Raji (cell line): ENCODE data around the gene CNPY1.

Experiments
- POLR2A ChIP-seq: IDR thresholded peaks from 2 replicates; pipeline ENCODE4 v1.6.1; 2011; ENCODE audit warnings: low read depth, low read length, control low read depth; ENCODE audit not compliant: insufficient read depth

CNPY1 gene

GRCh38 chr7:155467846-155468784, 78.2 kb downstream of the CNPY1 start:
- TF ChIP-seq POLR2A, result no peak

- no peak for TF ChIP-seq POLR2A
These were observed 79.3 kb downstream of the CNPY1 start for GRCh38 chr7:155466814-155467733.

GRCh38 chr7:155466142-155466813, 80.1 kb downstream of the CNPY1 start:
- TF ChIP-seq POLR2A, result no peak

DNA sequence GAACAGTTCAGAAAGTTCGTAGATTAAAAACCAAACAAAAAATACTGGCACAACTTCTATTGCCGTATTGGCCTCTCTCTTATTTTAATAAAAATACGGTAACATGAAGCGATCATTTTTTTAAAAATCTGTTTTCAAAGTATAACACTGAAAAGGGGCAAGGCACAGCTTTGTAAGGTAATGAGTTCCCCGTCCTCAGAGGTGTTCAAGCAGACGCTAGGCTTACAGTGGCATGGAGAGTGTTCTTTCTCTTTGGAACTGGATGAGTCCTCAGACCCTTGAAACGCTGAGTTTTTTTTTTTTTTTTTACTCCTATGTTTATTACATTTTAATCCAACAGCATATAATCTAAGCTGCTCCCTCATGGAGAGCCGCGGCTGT, 80.6 kb downstream of the CNPY1 start:
- TF ChIP-seq POLR2A, result no peak

DNA sequence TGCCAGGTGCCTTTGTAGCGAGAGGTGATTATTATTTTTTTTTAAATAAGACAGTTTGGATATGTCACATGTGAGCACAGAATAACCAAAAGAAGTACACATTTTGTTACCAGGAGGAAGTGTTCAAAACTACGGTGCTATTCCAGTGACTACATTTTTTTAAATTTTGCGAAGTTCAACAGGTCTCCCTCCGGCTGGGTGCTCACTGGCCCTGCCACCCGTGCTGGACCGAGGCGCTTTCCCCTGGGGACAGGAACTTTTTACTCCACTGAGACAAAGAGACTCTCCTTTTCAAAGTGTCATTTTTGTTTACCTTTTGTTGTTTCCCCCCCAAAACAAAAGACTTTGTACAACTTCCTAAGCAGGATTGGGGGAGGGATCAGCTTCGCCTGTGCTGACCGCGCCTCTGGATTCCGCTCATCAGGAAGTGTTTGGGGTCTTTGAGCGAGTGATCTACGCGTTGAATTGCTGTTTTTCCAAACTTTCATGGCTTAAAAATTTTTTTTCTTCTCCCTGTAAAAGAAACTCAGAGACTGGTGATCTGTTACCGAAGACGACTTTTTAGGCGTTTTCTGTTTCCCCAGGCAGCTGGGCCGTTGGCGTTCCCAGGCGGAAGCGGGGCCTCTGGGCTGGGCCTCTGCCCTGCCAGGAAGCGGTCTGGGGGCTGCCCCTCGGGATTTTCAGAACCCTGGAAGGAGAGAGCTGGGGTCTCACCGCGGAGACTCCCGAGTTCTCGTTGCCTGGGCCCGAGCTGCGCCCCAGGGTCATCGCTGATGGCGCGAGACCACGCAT, 81.2 kb downstream of the CNPY1 start:
- TF ChIP-seq POLR2A, result no peak

DNA sequence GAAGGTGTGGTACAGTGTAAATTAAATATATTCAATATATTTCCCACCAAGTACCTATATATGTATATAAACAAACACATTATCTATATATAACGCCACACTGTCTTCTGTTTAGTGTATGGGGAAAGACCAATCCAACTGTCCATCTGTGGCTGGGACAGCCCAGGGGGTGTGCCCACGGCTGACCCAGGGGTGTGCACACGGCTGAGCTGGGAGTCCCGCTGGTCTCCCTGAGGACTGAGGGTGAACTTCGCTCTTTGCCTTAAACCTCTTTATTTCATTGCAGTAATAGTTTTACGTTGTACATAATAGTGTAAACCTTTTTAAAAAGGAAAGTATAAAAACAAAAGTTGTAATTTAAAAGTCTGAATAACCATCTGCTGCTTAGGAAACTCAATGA, 82.2 kb downstream of the CNPY1 start:
- no peak for TF ChIP-seq POLR2A

DNA sequence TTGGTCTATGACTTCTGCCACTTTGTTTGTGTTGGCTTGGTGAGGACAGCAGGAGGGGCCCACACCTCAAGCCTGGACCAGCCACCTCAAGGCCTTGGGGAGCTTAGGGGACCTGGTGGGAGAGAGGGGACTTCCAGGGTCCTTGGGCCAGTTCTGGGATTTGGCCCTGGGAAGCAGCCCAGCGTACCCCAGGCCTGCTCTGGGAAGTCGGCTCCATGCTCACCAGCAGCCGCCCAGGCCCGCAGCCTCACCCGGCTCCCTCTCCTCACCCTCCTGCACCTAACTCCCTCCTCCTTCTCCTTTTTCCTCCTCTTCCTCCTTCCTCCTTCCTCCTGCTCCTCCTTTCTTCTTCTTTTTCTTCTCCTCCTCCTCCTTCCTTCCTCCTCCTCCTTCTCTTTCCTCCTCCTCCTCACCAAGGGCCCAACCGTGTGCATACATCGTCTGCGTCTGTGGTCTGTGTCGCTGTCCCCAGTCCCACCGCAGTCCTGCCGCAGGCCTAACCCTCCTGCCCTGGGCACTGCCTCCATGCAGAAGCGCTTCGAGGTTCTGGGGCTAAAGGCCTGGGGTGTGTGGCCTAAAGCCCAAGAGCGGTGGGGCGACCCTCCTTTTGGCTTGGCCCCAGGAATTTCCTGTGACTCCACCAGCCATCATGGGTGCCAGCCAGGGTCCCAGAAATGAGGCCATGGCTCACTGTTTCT, 83.1 kb downstream of the CNPY1 start:
- TF ChIP-seq POLR2A, result no peak

DNA sequence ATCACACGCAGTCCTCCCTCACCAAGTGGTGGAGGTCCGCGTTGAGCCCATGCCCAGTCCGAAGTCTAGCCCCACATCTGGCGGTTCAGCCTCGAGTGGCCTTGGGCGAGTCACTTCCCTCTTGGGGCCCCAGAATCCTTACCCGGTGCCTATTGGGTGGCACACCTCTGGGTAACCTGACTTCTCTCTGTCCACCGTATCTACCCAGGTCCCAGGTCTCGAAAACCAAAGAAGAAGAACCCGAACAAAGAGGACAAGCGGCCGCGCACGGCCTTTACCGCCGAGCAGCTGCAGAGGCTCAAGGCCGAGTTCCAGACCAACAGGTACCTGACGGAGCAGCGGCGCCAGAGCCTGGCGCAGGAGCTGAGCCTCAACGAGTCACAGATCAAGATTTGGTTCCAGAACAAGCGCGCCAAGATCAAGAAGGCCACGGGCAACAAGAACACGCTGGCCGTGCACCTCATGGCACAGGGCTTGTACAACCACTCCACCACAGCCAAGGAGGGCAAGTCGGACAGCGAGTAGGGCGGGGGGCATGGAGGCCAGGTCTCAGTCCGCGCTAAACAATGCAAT, 84.1 kb downstream of the CNPY1 start:
- no peak for TF ChIP-seq POLR2A

- no peak for TF ChIP-seq POLR2A
These were observed 84.7 kb downstream of the CNPY1 start for GRCh38 chr7:155461631-155462030.

DNA sequence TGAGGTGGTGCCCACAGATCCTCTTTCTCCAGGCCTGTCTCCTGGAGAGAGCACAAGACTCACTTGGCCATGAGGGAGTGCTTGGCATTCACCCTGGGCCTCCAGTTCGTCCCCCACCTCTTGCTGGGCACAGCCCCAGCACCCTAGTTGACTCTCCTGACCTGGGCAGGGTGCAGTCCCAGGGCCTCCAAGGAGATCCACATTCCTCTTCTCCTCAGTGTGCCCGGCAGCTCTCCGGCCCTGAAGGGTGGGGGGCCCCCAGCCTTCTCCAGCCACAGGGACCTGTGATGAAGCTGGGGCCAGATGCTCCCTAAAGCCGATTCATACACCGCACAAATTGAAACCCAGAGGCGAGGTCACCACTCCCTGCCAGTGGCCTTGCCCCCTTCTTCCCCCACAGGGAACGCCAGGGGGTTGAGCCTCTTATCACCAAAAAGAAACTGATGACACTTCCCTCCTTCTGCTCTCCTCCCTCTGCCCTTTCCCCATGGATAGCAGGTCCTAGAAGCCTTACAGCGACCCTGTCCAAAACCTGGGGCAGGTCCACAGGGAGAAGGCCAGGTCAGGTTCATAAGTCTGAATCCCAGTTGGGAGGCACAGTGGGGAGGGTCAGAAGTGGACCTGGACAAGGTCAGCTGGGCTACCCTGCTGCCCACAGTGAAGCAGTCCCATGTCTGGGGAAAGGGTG, 85.3 kb downstream of the CNPY1 start:
- no peak for TF ChIP-seq POLR2A

- no peak for TF ChIP-seq POLR2A
These were observed 86.5 kb downstream of the CNPY1 start for GRCh38 chr7:155459700-155460461.
